Fibroblast of lung (primary cell): ENCODE results near the gene CAP1. TPM values are rescaled to one million over a fixed set of nuclear protein-coding genes. Genes with fewer than 3 reads are reported as not detected.
A peak's percentile ranks its signal among the peaks of the same experiment; 100 is the strongest.

Experiments
- DNase-seq, 2 donors: peaks; one replicate each; pipeline versions ENCODE4 v3.0.0 to v3.0.0-alpha.2; 2010; ENCODE audit warnings: low read depth in 2 of 2
- H2AFZ ChIP-seq: 2 replicates; pipeline ENCODE4 v1.5.1; 2012; ENCODE audit warnings: low read length, control low read depth, inconsistent platforms
- H3K27ac ChIP-seq: 2 replicates; pipeline ENCODE4 v1.5.1; 2011; ENCODE audit warnings: low read length, control low read depth; ENCODE audit not compliant: insufficient read depth
- H3K27me3 ChIP-seq: 2 replicates; pipeline ENCODE4 v1.5.1; 2011; ENCODE audit warnings: mild to moderate bottlenecking, low read length; ENCODE audit not compliant: control insufficient read depth, insufficient read depth
- H3K36me3 ChIP-seq: 2 replicates; pipeline ENCODE4 v1.5.1; 2011; ENCODE audit warnings: low read length; ENCODE audit not compliant: control insufficient read depth, insufficient read depth
- H3K4me1 ChIP-seq: 2 replicates; pipeline ENCODE4 v1.5.1; 2011; ENCODE audit warnings: low read length; ENCODE audit not compliant: control insufficient read depth, insufficient read depth; ENCODE audit errors: extremely low read depth
- H3K4me2 ChIP-seq: 2 replicates; pipeline ENCODE4 v1.5.1; 2011; ENCODE audit warnings: low read length, control low read depth; ENCODE audit not compliant: insufficient read depth; ENCODE audit errors: extremely low read depth
- H3K4me3 ChIP-seq, 4 experiments: fragments of 200-600 bp in 1 of 4; sonication (generic) in 1 of 4; replicated peaks in 1 of 4; 2 replicates each; pipeline ENCODE4 v1.5.1; 2011 to 2016; ENCODE audit warnings: low read length in 4 of 4, low read depth in 3 of 4, mild to moderate bottlenecking in 3 of 4, control low read depth in 2 of 4, inconsistent platforms in 1 of 4, mixed read lengths in 1 of 4; ENCODE audit not compliant: insufficient read depth in 1 of 4; ENCODE audit errors: control extremely low read depth in 1 of 4
- H3K79me2 ChIP-seq: 2 replicates; pipeline ENCODE4 v1.5.1; 2012; ENCODE audit warnings: mild to moderate bottlenecking, low read length, inconsistent platforms; ENCODE audit not compliant: control insufficient read depth, insufficient read depth
- H3K9ac ChIP-seq: 2 replicates; pipeline ENCODE4 v1.5.1; 2011; ENCODE audit warnings: mild to moderate bottlenecking, low read length, control low read depth; ENCODE audit not compliant: insufficient read depth
- H3K9me3 ChIP-seq: 2 replicates; pipeline ENCODE4 v1.5.1; 2012; ENCODE audit warnings: low read depth, low read length; ENCODE audit not compliant: control insufficient read depth, insufficient read depth
- H4K20me1 ChIP-seq: 2 replicates; pipeline ENCODE4 v1.5.1; 2011; ENCODE audit warnings: low read length; ENCODE audit not compliant: control insufficient read depth, insufficient read depth; ENCODE audit errors: extremely low read depth
- CTCF ChIP-seq, 2 donors: IDR thresholded peaks in 1 of 2; conservative IDR thresholded peaks in 1 of 2; 1 replicate in 1 of 2; 2 replicates in 1 of 2; pipeline ENCODE4 v1.5.1; 2011 to 2012; ENCODE audit warnings: low read length in 2 of 2, control low read depth in 1 of 2, inconsistent platforms in 1 of 2, low read depth in 1 of 2, mild to moderate bottlenecking in 1 of 2
- EZH2 ChIP-seq: IDR thresholded peaks from 2 replicates; pipeline ENCODE4 v1.5.1; 2012; ENCODE audit warnings: low read length, control low read depth, mild to moderate bottlenecking; ENCODE audit errors: missing control alignments
- polyA plus RNA-seq, 2 donors: library from polyadenylated mRNA; depleted of rRNA in 1 of 2; stranded (reverse) in 1 of 2; unstranded in 1 of 2; fragments of >200 nt; gene quantifications; 2 replicates each; pipeline ENCODE4 v1.2.1, GENCODE V29; 2011 to 2012; ENCODE audit warnings: missing spikeins in 1 of 2
- total RNA-seq: library from RNA; depleted of rRNA; stranded (reverse); fragments of >200 nt; gene quantifications from 2 replicates; pipeline ENCODE4 v1.2.1, GENCODE V29; 2014

CAP1 gene
- total and polyA plus RNA-seq, 2 donors (not counting 1 experiment from before 2014, with no cell fraction given), result 352 to 836 TPM

- no peak overlapping the region for H3K27ac ChIP-seq
- no peaks in the 10 kb centered on the region for H3K4me1 ChIP-seq
- H3K4me2 ChIP-seq, result no peak overlapping the region
- H4K20me1 ChIP-seq, result no peaks in the 10 kb centered on the region
- no peak overlapping the region for H3K9ac ChIP-seq
- no peak overlapping the region for H3K4me3 ChIP-seq
- H2AFZ ChIP-seq, result no peak overlapping the region
- no peak for TF ChIP-seq CTCF (conservative IDR thresholded peaks at IDR 0.05 in 1 of 2, IDR thresholded peaks at IDR 0.05 in 1 of 2; ENCODE audit: low read depth in 1 of 2, low read length in 2 of 2)
- TF ChIP-seq EZH2, result no peak
- H3K79me2 ChIP-seq, result no peaks in the 10 kb centered on the region
- no peaks in the 10 kb centered on the region for H3K27me3 ChIP-seq
- DNase-seq, result peak; percentile 63 to 87
- no peaks in the 10 kb centered on the region for H3K9me3 ChIP-seq
- no peaks in the 10 kb centered on the region for H3K36me3 ChIP-seq
Observed at GRCh38 chr1:40030528-40031135, 9.9 kb upstream of the CAP1 start.

GRCh38 chr1:40032240-40032891 lies 8.2 kb upstream of the CAP1 start:
- Histone ChIP-seq H3K27me3 (no peaks in the 10 kb centered on the region), H3K27ac (no peak overlapping the region), H3K4me1 (peaks cover 9% of the 10 kb centered on the region), H3K36me3 (no peaks in the 10 kb centered on the region), H3K79me2 (no peaks in the 10 kb centered on the region), H3K4me2 (no peak overlapping the region), H2AFZ (no peak overlapping the region), H3K9ac (no peak overlapping the region), H3K9me3 (no peaks in the 10 kb centered on the region), H3K4me3 (no peak overlapping the region), H4K20me1 (no peaks in the 10 kb centered on the region)
- peak; percentile 61 to 70 for TF ChIP-seq CTCF (conservative IDR thresholded peaks at IDR 0.05 in 1 of 2, IDR thresholded peaks at IDR 0.05 in 1 of 2; ENCODE audit: low read depth in 1 of 2, low read length in 2 of 2)
- no peak for TF ChIP-seq EZH2
- peak; percentile 67 to 79 for DNase-seq

- H3K9ac ChIP-seq, result no peak overlapping the region
- H2AFZ ChIP-seq, result no peak overlapping the region
- DNase-seq, result no peak
Observed at GRCh38 chr1:40034869-40035268, 5.7 kb upstream of the CAP1 start.

More at GRCh38 chr1:40034869-40035268, 5.7 kb upstream of the CAP1 start:
- Histone ChIP-seq H3K27ac (no peak overlapping the region), H3K79me2 (no peaks in the 10 kb centered on the region), H4K20me1 (no peaks in the 10 kb centered on the region), H3K4me2 (no peak overlapping the region), H3K4me3 (no peak overlapping the region), H3K27me3 (no peaks in the 10 kb centered on the region), H3K4me1 (peaks cover 20% of the 10 kb centered on the region), H3K36me3 (no peaks in the 10 kb centered on the region), H3K9me3 (no peaks in the 10 kb centered on the region)
- TF ChIP-seq CTCF (conservative IDR thresholded peaks at IDR 0.05 in 1 of 2, IDR thresholded peaks at IDR 0.05 in 1 of 2; ENCODE audit: low read depth in 1 of 2, low read length in 2 of 2) (no peak), EZH2 (no peak)
